ENCODE results near the gene QSOX1. TPM values are rescaled to one million over a fixed set of nuclear protein-coding genes. Genes with fewer than 3 reads are reported as not detected.

QSOX1 gene
- total RNA-seq, 1 experiment from 2014 or later: 226 TPM

- no peaks in the 10 kb centered on the region for H3K9me3 ChIP-seq (ENCODE audit: insufficient read depth, low read depth)
- H4K20me1 ChIP-seq (ENCODE audit: insufficient read depth): 0 out of 2 replicates have a peak, but pooled peaks cover 5% of the 10 kb centered on the region
- DNase-seq: no peak
- CTCF ChIA-PET: no interaction called here
- intact Hi-C loops (cut with micrococcal nuclease; ENCODE audit: unreplicated experiment): no loop called here
- H3K79me2 ChIP-seq (ENCODE audit: low read depth): no peaks in the 10 kb centered on the region
- no peak overlapping the region for H3K4me2 ChIP-seq
- no peak overlapping the region for H2AFZ ChIP-seq
- no peaks in the 10 kb centered on the region for H3K4me1 ChIP-seq (replicated peaks; ENCODE audit: insufficient read depth)
- no peaks in the 10 kb centered on the region for H3K27me3 ChIP-seq (ENCODE audit: insufficient read depth, low read depth)
- TF ChIP-seq CTCF (conservative IDR thresholded peaks at IDR 0.05) (no peak), EZH2 (IDR thresholded peaks at IDR 0.05; ENCODE audit: low read depth) (no peak)
- H3K36me3 ChIP-seq (ENCODE audit: low read depth): peaks cover 3% of the 10 kb centered on the region; the same call in 1 of the 2 replicates
- no peak overlapping the region for H3K27ac ChIP-seq
- no peaks in the 10 kb centered on the region for H3K9me2 ChIP-seq (ENCODE audit: insufficient read depth)
- H3K4me3 ChIP-seq: no peak overlapping the region
- POLR2A ChIA-PET (ENCODE audit: unreplicated experiment): no interaction called here
- no peaks in the 10 kb centered on the region for H3F3A ChIP-seq (ENCODE audit: insufficient read depth, low read depth)
- BruUV-seq (replicated peaks): no TSS peak
Observed at GRCh38 chr1:180192172-180192571, 37.5 kb downstream of the QSOX1 start.

- H2AFZ ChIP-seq: no peak overlapping the region
- H3K9me3 ChIP-seq (ENCODE audit: insufficient read depth, low read depth): no peaks in the 10 kb centered on the region
- BruUV-seq (replicated peaks): no TSS peak
- ChIA-PET POLR2A (ENCODE audit: unreplicated experiment) (no interaction called here), CTCF (no interaction called here)
- H3K79me2 ChIP-seq (ENCODE audit: low read depth): no peaks in the 10 kb centered on the region
- H3K4me1 ChIP-seq (replicated peaks; ENCODE audit: insufficient read depth): no peaks in the 10 kb centered on the region
- no peaks in the 10 kb centered on the region for H3K9me2 ChIP-seq (ENCODE audit: insufficient read depth)
- H3K36me3 ChIP-seq (ENCODE audit: low read depth): peaks cover 3% of the 10 kb centered on the region; the same call in 1 of the 2 replicates
- intact Hi-C loops (cut with micrococcal nuclease; ENCODE audit: unreplicated experiment): no loop called here
- H3F3A ChIP-seq (ENCODE audit: insufficient read depth, low read depth): no peaks in the 10 kb centered on the region
- H3K4me3 ChIP-seq: no peak overlapping the region
- H3K27ac ChIP-seq: no peak overlapping the region
- no peak overlapping the region for H3K4me2 ChIP-seq
- H3K27me3 ChIP-seq (ENCODE audit: insufficient read depth, low read depth): no peaks in the 10 kb centered on the region
- 0 out of 2 replicates have a peak, but pooled peaks cover 3% of the 10 kb centered on the region for H4K20me1 ChIP-seq (ENCODE audit: insufficient read depth)
- no peak for TF ChIP-seq CTCF (conservative IDR thresholded peaks at IDR 0.05)
- no peak for TF ChIP-seq EZH2 (IDR thresholded peaks at IDR 0.05; ENCODE audit: low read depth)
- DNase-seq: no peak
Observed at GRCh38 chr1:180193141-180194047, 38.7 kb downstream of the QSOX1 start.

- Histone ChIP-seq H3K27ac (no peak overlapping the region), H3K4me1 (replicated peaks; ENCODE audit: insufficient read depth) (no peaks in the 10 kb centered on the region), H3K4me3 (no peak overlapping the region), H2AFZ (no peak overlapping the region), H3K4me2 (no peak overlapping the region), H3F3A (ENCODE audit: insufficient read depth, low read depth) (no peaks in the 10 kb centered on the region), H4K20me1 (ENCODE audit: insufficient read depth) (no peaks in the 10 kb centered on the region), H3K79me2 (ENCODE audit: low read depth) (no peaks in the 10 kb centered on the region), H3K9me3 (ENCODE audit: insufficient read depth, low read depth) (no peaks in the 10 kb centered on the region), H3K9me2 (ENCODE audit: insufficient read depth) (no peaks in the 10 kb centered on the region), H3K36me3 (ENCODE audit: low read depth) (peaks cover 3% of the 10 kb centered on the region; the same call in 1 of the 2 replicates), H3K27me3 (ENCODE audit: insufficient read depth, low read depth) (no peaks in the 10 kb centered on the region)
- POLR2A ChIA-PET (ENCODE audit: unreplicated experiment): no interaction called here
- intact Hi-C loops (cut with micrococcal nuclease; ENCODE audit: unreplicated experiment): no loop called here
- BruUV-seq (replicated peaks): no TSS peak
- CTCF ChIA-PET: no interaction called here
- TF ChIP-seq CTCF (conservative IDR thresholded peaks at IDR 0.05): no peak
- no peak for TF ChIP-seq EZH2 (IDR thresholded peaks at IDR 0.05; ENCODE audit: low read depth)
- no peak for DNase-seq
Observed at GRCh38 chr1:180194048-180194425, 39.4 kb downstream of the QSOX1 start.
